ENCODE data around the gene ERC2. TPM values are rescaled to one million over a fixed set of nuclear protein-coding genes. Genes with fewer than 3 reads are reported as not detected.

ERC2 gene
- total and polyA plus RNA-seq, 2 of the 13 experiments (the other 11 are each of a cell fraction or from before 2014, with no cell fraction given): 0.16 to 0.22 TPM

GRCh38 chr3:55588146-55588765 lies 880.0 kb downstream of the ERC2 start:
- WGBS (ENCODE audit: low lambda C conversion rate): 55% methylated on average over 10 of the region's 10 CpGs
- TF ChIP-seq, protein P1, sequence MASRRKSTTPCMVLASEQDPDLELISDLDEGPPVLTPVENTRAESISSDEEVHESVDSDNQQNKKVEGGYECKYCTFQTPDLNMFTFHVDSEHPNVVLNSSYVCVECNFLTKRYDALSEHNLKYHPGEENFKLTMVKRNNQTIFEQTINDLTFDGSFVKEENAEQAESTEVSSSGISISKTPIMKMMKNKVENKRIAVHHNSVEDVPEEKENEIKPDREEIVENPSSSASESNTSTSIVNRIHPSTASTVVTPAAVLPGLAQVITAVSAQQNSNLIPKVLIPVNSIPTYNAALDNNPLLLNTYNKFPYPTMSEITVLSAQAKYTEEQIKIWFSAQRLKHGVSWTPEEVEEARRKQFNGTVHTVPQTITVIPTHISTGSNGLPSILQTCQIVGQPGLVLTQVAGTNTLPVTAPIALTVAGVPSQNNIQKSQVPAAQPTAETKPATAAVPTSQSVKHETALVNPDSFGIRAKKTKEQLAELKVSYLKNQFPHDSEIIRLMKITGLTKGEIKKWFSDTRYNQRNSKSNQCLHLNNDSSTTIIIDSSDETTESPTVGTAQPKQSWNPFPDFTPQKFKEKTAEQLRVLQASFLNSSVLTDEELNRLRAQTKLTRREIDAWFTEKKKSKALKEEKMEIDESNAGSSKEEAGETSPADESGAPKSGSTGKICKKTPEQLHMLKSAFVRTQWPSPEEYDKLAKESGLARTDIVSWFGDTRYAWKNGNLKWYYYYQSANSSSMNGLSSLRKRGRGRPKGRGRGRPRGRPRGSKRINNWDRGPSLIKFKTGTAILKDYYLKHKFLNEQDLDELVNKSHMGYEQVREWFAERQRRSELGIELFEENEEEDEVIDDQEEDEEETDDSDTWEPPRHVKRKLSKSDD (CRISPR knock-in tag; IDR thresholded peaks at IDR 0.05; ENCODE audit: low read depth): no peak
- TF ChIP-seq, protein P2, sequence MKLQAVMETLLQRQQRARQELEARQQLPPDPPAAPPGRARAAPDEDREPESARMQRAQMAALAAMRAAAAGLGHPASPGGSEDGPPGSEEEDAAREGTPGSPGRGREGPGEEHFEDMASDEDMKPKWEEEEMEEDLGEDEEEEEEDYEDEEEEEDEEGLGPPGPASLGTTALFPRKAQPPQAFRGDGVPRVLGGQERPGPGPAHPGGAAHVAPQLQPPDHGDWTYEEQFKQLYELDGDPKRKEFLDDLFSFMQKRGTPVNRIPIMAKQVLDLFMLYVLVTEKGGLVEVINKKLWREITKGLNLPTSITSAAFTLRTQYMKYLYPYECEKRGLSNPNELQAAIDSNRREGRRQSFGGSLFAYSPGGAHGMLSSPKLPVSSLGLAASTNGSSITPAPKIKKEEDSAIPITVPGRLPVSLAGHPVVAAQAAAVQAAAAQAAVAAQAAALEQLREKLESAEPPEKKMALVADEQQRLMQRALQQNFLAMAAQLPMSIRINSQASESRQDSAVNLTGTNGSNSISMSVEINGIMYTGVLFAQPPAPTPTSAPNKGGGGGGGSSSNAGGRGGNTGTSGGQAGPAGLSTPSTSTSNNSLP (IDR thresholded peaks at IDR 0.05; ENCODE audit: low read depth, low read length): no peak
- TF ChIP-seq SMARCC2 (IDR thresholded peaks at IDR 0.05) (no peak), KDM2A (CRISPR knock-in tag; IDR thresholded peaks at IDR 0.05; ENCODE audit: borderline replicate concordance, low read depth) (no peak), ZNF33B (CRISPR knock-in tag; IDR thresholded peaks at IDR 0.05) (no peak), ZBTB10 (CRISPR knock-in tag; IDR thresholded peaks at IDR 0.05; ENCODE audit: borderline replicate concordance) (no peak), NAIF1 (CRISPR knock-in tag; IDR thresholded peaks at IDR 0.05; ENCODE audit: borderline replicate concordance) (no peak), RBFOX2 (IDR thresholded peaks at IDR 0.05; ENCODE audit: low read depth, low read length) (no peak), ELK4 (CRISPR knock-in tag; IDR thresholded peaks at IDR 0.05; ENCODE audit: borderline replicate concordance) (no peak), UBTF (CRISPR knock-in tag; IDR thresholded peaks at IDR 0.05) (no peak), PCBP2 (optimal IDR thresholded peaks at IDR 0.05; ENCODE audit: low read depth, low read length, poor library complexity, severe bottlenecking) (no peak), ZNF670 (CRISPR knock-in tag; IDR thresholded peaks at IDR 0.05; ENCODE audit: borderline replicate concordance) (no peak), YEATS4 (CRISPR knock-in tag; IDR thresholded peaks at IDR 0.05; ENCODE audit: borderline replicate concordance) (no peak)

More at GRCh38 chr3:55588146-55588765, 880.0 kb downstream of the ERC2 start:
- ATAC-seq: no peak
- Histone ChIP-seq H2AFZ (ENCODE audit: low read length) (no peak overlapping the region), H3K79me2 (ENCODE audit: insufficient read depth, low read length) (no peaks in the 10 kb centered on the region), H4K20me1 (ENCODE audit: insufficient read depth, low read length) (no peaks in the 10 kb centered on the region), H3K4me1 (ENCODE audit: insufficient read depth, low read length) (no peaks in the 10 kb centered on the region), H3K27me3 (ENCODE audit: control insufficient read depth in 1 of 2, insufficient read depth in 2 of 2, low read length in 2 of 2) (no peaks in the 10 kb centered on the region), H3K4me3 (replicated peaks in 1 of 3; ENCODE audit: insufficient read depth in 1 of 3, low read depth in 2 of 3, low read length in 3 of 3) (no peak overlapping the region), H3K9me3 (ENCODE audit: low read length) (no peaks in the 10 kb centered on the region), H3K36me3 (replicated peaks in 1 of 2; ENCODE audit: control insufficient read depth in 1 of 2, insufficient read depth in 2 of 2, low read length in 2 of 2) (no peaks in the 10 kb centered on the region), H3K9ac (ENCODE audit: insufficient read depth, low read depth, low read length) (no peak overlapping the region), H3K4me2 (ENCODE audit: low read depth, low read length) (no peak overlapping the region), H3K27ac (ENCODE audit: extremely low read length, insufficient read depth, low read length) (no peak overlapping the region)
- in situ Hi-C loops (cut with HindIII; ENCODE audit: extremely low pct_ligation_motif_present, low pct_unique_long_range_greater_than_20kb): no loop called here
- ChIA-PET POLR2A (no interaction called here), CTCF (ENCODE audit: low intra/inter-chr PET ratio, low total read pairs) (no interaction called here)
- DNase-seq (ENCODE audit: low spot score): no peak
- intact Hi-C loops (cut with micrococcal nuclease; ENCODE audit: unreplicated experiment): no loop called here
- BruUV-seq (replicated peaks): no TSS peak
- FAIRE-seq: no peak
